Common myeloid progenitor, CD34-positive (primary cell): ENCODE measurements around the gene MAP4K4.

Source experiments
- CTCF ChIA-PET: fragments of 350-600 bp; sonication (Branson Sonifier 250); formaldehyde crosslinking; loops from one replicate; lab custom pipeline; 2021; ENCODE audit warnings: antibody characterized with exemption; lab: Charles Lee
- POLR2A ChIA-PET: fragments of 350-600 bp; sonication (Branson Sonifier 250); formaldehyde crosslinking; loops from one replicate; lab custom pipeline; 2021; ENCODE audit warnings: antibody characterized with exemption; lab: Charles Lee
- DNase-seq, 3 donors: peaks; one replicate each; pipeline versions ENCODE4 v3.0.0 to v3.0.0-alpha.2; 2013
- H3K27ac ChIP-seq, 2 experiments: 1 replicate in 1 of 2; 2 replicates in 1 of 2; pipeline ENCODE4 v1.7.0; 2013; ENCODE audit warnings: inconsistent platforms in 2 of 2, low read length in 2 of 2, mild to moderate bottlenecking in 2 of 2, low read depth in 1 of 2, moderate library complexity in 1 of 2; ENCODE audit not compliant: severe bottlenecking in 2 of 2, insufficient read depth in 1 of 2, poor library complexity in 1 of 2
- H3K27me3 ChIP-seq, 5 experiments: replicated peaks in 2 of 5; 1 replicate in 3 of 5; 2 replicates in 2 of 5; pipeline versions ENCODE4 v1.6.1 to v1.7.0; 2013; ENCODE audit warnings: low read length in 4 of 5, mild to moderate bottlenecking in 2 of 5, moderate library complexity in 2 of 5, inconsistent platforms in 1 of 5; ENCODE audit not compliant: insufficient read depth in 5 of 5, control insufficient read depth in 4 of 5
- H3K36me3 ChIP-seq, 4 experiments: 1 replicate in 2 of 4; 2 replicates in 2 of 4; pipeline versions ENCODE4 v1.6.1 to v1.7.0; 2013; ENCODE audit warnings: low read length in 3 of 4, control low read depth in 1 of 4, mild to moderate bottlenecking in 1 of 4; ENCODE audit not compliant: control insufficient read depth in 4 of 4, insufficient read depth in 4 of 4
- H3K4me1 ChIP-seq, 4 experiments: 1 replicate in 3 of 4; 2 replicates in 1 of 4; pipeline versions ENCODE4 v1.6.1 to v1.7.1; 2013; ENCODE audit warnings: low read length in 3 of 4, mild to moderate bottlenecking in 3 of 4, control low read depth in 1 of 4, inconsistent platforms in 1 of 4, moderate library complexity in 1 of 4; ENCODE audit not compliant: control insufficient read depth in 4 of 4, insufficient read depth in 4 of 4; ENCODE audit errors: control extremely low read depth in 1 of 4
- H3K4me3 ChIP-seq, 7 experiments: 1 replicate in 4 of 7; 2 replicates in 3 of 7; pipeline versions ENCODE4 v1.5.1 to v1.7.0; 2013; ENCODE audit warnings: mild to moderate bottlenecking in 7 of 7, low read length in 6 of 7, moderate library complexity in 6 of 7, inconsistent platforms in 2 of 7, low read depth in 2 of 7, control low read depth in 1 of 7; ENCODE audit not compliant: insufficient read depth in 4 of 7, control insufficient read depth in 1 of 7; ENCODE audit errors: extremely low read depth in 1 of 7
- H3K9me3 ChIP-seq, 5 experiments: 1 replicate in 4 of 5; 2 replicates in 1 of 5; pipeline versions ENCODE4 v1.6.1 to v1.7.1; 2013; ENCODE audit warnings: low read length in 4 of 5, mild to moderate bottlenecking in 2 of 5, inconsistent platforms in 1 of 5, low read depth in 1 of 5, moderate library complexity in 1 of 5; ENCODE audit not compliant: control insufficient read depth in 4 of 5, insufficient read depth in 2 of 5; ENCODE audit errors: control extremely low read depth in 1 of 5
- WGBS: methylation state at CpG from one replicate; pipeline ENCODE4 v1.1.5; 2013; ENCODE audit not compliant: insufficient coverage; 5-methylcytosine and 5-hydroxymethylcytosine counted together

The MAP4K4 gene

GRCh38 chr2:101869527-101869926 is 172.0 kb downstream of the MAP4K4 start:
- CTCF ChIA-PET, result interaction anchor here (1.3 to 1.7 kb wide), 2 partner anchors 9 to 14 kb away, joined by 3 to 6 read pairs; no protein-coding TSS in a partner anchor
- Histone ChIP-seq H3K4me1 (no peaks in the 10 kb centered on the region), H3K9me3 (no peaks in the 10 kb centered on the region), H3K27ac (no peak overlapping the region), H3K36me3 (peaks cover 21 to 88% (median 68%) of the 10 kb centered on the region in 4 experiments), H3K27me3 (no peaks in the 10 kb centered on the region), H3K4me3 (no peak overlapping the region)
- 98% methylated on average over 15 of the region's 15 CpGs for WGBS
- no peak for DNase-seq
- POLR2A ChIA-PET, result no interaction called here

GRCh38 chr2:101870444-101870843 is 172.9 kb downstream of the MAP4K4 start:
- H3K4me1 ChIP-seq, result no peaks in the 10 kb centered on the region
- H3K27me3 ChIP-seq, result no peaks in the 10 kb centered on the region
- H3K4me3 ChIP-seq, result no peak overlapping the region
- POLR2A ChIA-PET, result no interaction called here
- no peak overlapping the region for H3K27ac ChIP-seq
- CTCF ChIA-PET, result interaction anchor here (1.1 to 1.3 kb wide), 2 partner anchors 8 to 675 kb away, joined by 3 read pairs; no protein-coding TSS in a partner anchor
- H3K9me3 ChIP-seq, result no peaks in the 10 kb centered on the region
- 98% methylated on average over 8 of the region's 11 CpGs for WGBS
- H3K36me3 ChIP-seq, result peaks cover 20 to 87% (median 65%) of the 10 kb centered on the region in 4 experiments
- DNase-seq, result no peak

GRCh38 chr2:101871480-101871879 is 174.0 kb downstream of the MAP4K4 start:
- 96% methylated on average over 5 of the region's 5 CpGs for WGBS
- Histone ChIP-seq H3K27ac (no peak overlapping the region), H3K27me3 (no peaks in the 10 kb centered on the region), H3K4me3 (no peak overlapping the region), H3K36me3 (peaks cover 17 to 87% (median 60%) of the 10 kb centered on the region in 4 experiments), H3K9me3 (no peaks in the 10 kb centered on the region), H3K4me1 (no peaks in the 10 kb centered on the region)
- ChIA-PET POLR2A (no interaction called here), CTCF (interaction anchor here (1.1 to 1.3 kb wide), 2 partner anchors 452 to 676 kb away, joined by 3 read pairs; no protein-coding TSS in a partner anchor)
- no peak for DNase-seq

- POLR2A ChIA-PET, result no interaction called here
Measured at GRCh38 chr2:101872480-101872879, 175.0 kb downstream of the MAP4K4 start.

DNA sequence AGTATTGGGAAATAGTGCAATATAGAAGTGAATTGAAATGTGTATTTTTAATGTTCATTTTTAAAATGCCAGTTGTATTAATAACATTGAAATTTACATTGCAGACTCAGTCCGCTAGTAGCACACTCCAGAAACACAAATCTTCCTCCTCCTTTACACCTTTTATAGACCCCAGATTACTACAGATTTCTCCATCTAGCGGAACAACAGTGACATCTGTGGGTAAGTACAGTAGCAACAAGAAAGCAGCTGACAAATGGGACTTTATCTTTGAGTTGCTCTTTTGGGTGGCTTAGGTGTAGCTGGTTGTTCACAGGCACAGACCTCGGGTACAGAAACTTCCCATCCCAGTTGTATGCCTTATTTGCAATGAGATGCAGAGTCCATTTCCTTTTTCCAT is 176.0 kb downstream of the MAP4K4 start:
- ChIA-PET POLR2A (no interaction called here), CTCF (interaction anchor here (0.9 to 1.3 kb wide), 2 partner anchors 10 to 455 kb away, joined by 3 to 8 read pairs; no protein-coding TSS in a partner anchor)
- Histone ChIP-seq H3K4me1 (no peaks in the 10 kb centered on the region), H3K9me3 (no peaks in the 10 kb centered on the region), H3K27me3 (no peaks in the 10 kb centered on the region), H3K36me3 (peaks cover 24 to 83% (median 61%) of the 10 kb centered on the region in 4 experiments), H3K4me3 (no peak overlapping the region), H3K27ac (no peak overlapping the region)
- WGBS, result 80% methylated on average over 1 of the region's 3 CpGs
- DNase-seq, result peak in 2 of 3 donors; percentile 27 to 39

More at GRCh38 chr2:101872480-101872879, 175.0 kb downstream of the MAP4K4 start:
- Histone ChIP-seq H3K4me1 (no peaks in the 10 kb centered on the region), H3K27ac (no peak overlapping the region), H3K9me3 (no peaks in the 10 kb centered on the region), H3K27me3 (no peaks in the 10 kb centered on the region), H3K36me3 (peaks cover 23 to 85% (median 61%) of the 10 kb centered on the region in 4 experiments), H3K4me3 (no peak overlapping the region)
- 100% methylated on average over 3 of the region's 3 CpGs for WGBS
- CTCF ChIA-PET, result interaction anchor here (0.9 to 1.3 kb wide), 3 partner anchors 9 to 453 kb away, joined by 3 read pairs; no protein-coding TSS in a partner anchor
- no peak for DNase-seq

DNA sequence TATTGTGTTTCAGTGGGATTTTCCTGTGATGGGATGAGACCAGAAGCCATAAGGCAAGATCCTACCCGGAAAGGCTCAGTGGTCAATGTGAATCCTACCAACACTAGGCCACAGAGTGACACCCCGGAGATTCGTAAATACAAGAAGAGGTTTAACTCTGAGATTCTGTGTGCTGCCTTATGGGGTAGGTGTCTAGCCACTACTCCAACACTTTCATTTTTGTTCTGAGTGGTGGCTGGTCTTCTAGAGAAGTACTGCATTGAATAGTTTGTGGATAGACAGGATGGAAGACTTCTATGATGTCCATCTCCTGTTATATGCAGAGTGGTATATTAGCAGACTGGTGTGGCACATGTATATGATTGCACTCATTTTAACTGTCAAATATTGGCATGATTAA is 176.6 kb downstream of the MAP4K4 start:
- no peaks in the 10 kb centered on the region for H3K27me3 ChIP-seq
- H3K4me1 ChIP-seq, result no peaks in the 10 kb centered on the region
- 100% methylated on average over 1 of the region's 3 CpGs for WGBS
- H3K4me3 ChIP-seq, result no peak overlapping the region
- no peaks in the 10 kb centered on the region for H3K9me3 ChIP-seq
- peaks cover 24 to 81% (median 60%) of the 10 kb centered on the region in 4 experiments for H3K36me3 ChIP-seq
- ChIA-PET CTCF (interaction anchor here (0.9 to 1.3 kb wide), 2 partner anchors 10 to 456 kb away, joined by 3 to 8 read pairs; no protein-coding TSS in a partner anchor), POLR2A (no interaction called here)
- DNase-seq, result no peak
- no peak overlapping the region for H3K27ac ChIP-seq

GRCh38 chr2:101879466-101879865 is 182.0 kb downstream of the MAP4K4 start:
- Histone ChIP-seq H3K27me3 (no peaks in the 10 kb centered on the region), H3K27ac (no peak overlapping the region), H3K9me3 (no peaks in the 10 kb centered on the region), H3K4me3 (no peak overlapping the region), H3K36me3 (peaks cover 13 to 47% (median 28%) of the 10 kb centered on the region in 4 experiments), H3K4me1 (peaks cover 0 to 5% (median 0%) of the 10 kb centered on the region in 4 experiments)
- DNase-seq, result no peak
- ChIA-PET CTCF (interaction anchor here (1.0 to 1.4 kb wide), 3 partner anchors 9 to 356 kb away, joined by 3 read pairs; no protein-coding TSS in a partner anchor), POLR2A (interaction anchor here (0.7 kb wide), 1 partner anchor 636 kb away, joined by 3 read pairs; no protein-coding TSS in a partner anchor)
